AG04449 (cell line): ENCODE results near the gene RNF13.

ENCODE experiments used
- CTCF ChIA-PET: fragments of 350-600 bp; formaldehyde crosslinking; extraction: SDS; loops from one replicate; lab custom pipeline; 2021; ENCODE audit warnings: antibody characterized with exemption; lab: Yijun Ruan, JAX
- POLR2A ChIA-PET: fragments of 400-600, 350-600 bp; formaldehyde crosslinking; extraction: SDS; loops from one replicate; lab custom pipeline; 2020; ENCODE audit warnings: antibody characterized with exemption, inconsistent platforms; lab: Yijun Ruan, JAX
- DNase-seq: peaks from one replicate; pipeline ENCODE4 v3.0.0-alpha.2; 2010; ENCODE audit warnings: low read depth, low spot score
- H3K4me3 ChIP-seq: 2 replicates; pipeline ENCODE4 v1.5.1; 2011; ENCODE audit warnings: low read depth, mild to moderate bottlenecking, control low read depth, low read length
- CTCF ChIP-seq: IDR thresholded peaks from one replicate; pipeline ENCODE4 v1.5.1; 2011; ENCODE audit warnings: mild to moderate bottlenecking, moderate library complexity, low read length, control low read depth, inconsistent platforms; ENCODE audit not compliant: insufficient read depth; ENCODE audit errors: missing control alignments

RNF13 gene

DNA sequence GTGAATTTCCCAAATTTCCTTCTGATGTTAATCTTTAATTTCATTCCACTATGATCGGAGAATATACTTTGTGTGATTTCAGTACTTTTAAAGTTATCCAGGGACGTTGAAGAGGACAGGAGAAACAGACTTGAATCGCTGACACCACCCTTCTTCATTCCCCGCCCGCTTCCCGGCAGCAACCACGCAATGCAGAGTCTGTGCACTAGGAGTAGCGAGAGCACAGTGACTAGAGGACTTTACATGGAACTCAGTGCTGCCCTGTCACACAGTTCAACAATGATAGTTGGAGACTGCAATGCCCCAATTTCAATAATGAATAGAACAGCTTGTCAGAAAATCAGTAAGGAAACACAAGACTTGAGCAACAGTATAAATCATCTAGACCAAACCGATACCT is 73.9 kb downstream of the RNF13 start:
- DNase-seq, result no peak
- TF ChIP-seq CTCF, result no peak
- H3K4me3 ChIP-seq, result no peak overlapping the region
- ChIA-PET CTCF (no interaction called here), POLR2A (no interaction called here)

DNA sequence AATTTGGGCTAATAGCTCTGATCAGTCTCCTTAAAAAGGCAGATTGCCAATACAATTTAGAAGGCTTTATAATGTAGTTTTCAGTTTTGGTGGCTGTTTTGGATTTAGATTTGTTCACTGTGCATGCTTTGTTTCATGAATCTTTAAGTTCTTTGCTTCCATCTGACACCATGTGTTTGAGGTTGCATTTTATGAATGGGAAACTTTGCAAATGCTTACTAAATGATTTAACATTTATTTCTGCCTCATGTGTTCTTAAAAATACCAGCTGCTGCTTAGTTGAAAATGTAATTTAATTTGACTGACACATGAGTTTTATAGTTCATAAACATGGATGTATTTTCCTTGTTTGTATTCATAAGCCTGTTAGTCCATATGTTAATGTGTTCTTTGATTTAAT is 78.6 kb downstream of the RNF13 start:
- ChIA-PET POLR2A (no interaction called here), CTCF (interaction anchor here (0.8 to 4.6 kb wide), 2 partner anchors 12 to 16 kb away, joined by 4 to 39 read pairs; no protein-coding TSS in a partner anchor)
- TF ChIP-seq CTCF, result no peak
- no peak overlapping the region for H3K4me3 ChIP-seq
- no peak for DNase-seq

GRCh38 chr3:149892371-149892770 is 79.4 kb downstream of the RNF13 start:
- POLR2A ChIA-PET, result no interaction called here
- DNase-seq, result no peak
- no peak for TF ChIP-seq CTCF
- CTCF ChIA-PET, result interaction anchor here (0.8 to 4.6 kb wide), 5 partner anchors 10 to 17 kb away, joined by 3 to 39 read pairs (median 4); no protein-coding TSS in a partner anchor
- no peak overlapping the region for H3K4me3 ChIP-seq

DNA sequence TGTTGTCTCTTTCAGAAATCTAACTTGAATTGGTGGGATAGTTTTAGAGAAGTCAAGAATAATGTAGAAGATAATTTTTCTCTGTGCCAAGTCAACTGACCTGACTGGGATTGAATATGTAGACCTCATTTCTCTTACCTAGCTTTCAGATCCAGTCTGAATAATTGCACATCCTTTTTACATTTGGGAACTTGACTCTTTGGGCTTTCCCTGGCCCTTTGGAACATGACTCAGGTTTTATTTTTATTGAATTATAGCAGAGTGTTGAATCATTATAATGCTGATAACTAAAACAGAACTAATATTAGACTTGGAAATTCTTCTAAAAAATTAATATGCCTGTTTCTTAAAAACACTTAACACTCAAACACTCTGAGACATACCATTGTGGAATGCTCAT is 81.2 kb downstream of the RNF13 start:
- CTCF ChIA-PET, result interaction anchor here (1.0 to 3.1 kb wide), 3 partner anchors 14 to 16 kb away, joined by 3 to 13 read pairs (median 11); no protein-coding TSS in a partner anchor
- no peak overlapping the region for H3K4me3 ChIP-seq
- no peak for TF ChIP-seq CTCF
- POLR2A ChIA-PET, result no interaction called here
- DNase-seq, result no peak

DNA sequence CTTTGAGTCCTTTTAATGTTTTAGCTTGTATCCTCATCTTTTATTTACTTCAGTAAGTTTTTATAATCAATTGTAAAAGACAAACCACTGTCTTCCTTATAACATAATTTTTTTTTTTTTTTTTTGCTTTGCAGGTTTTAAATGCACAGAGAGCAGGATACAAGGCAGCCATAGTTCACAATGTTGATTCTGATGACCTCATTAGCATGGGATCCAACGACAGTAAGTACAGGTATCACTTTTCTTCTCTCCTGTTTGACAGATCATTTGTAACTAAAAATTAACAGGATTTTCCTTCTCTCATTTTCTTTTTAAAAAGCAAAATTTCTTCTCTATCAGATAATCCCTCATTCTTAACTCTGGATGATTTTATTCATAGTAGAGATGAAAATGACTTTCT is 82.3 kb downstream of the RNF13 start:
- ChIA-PET POLR2A (no interaction called here), CTCF (interaction anchor here (0.7 to 3.1 kb wide), 5 partner anchors 12 to 325 kb away, joined by 3 to 11 read pairs (median 4); no protein-coding TSS in a partner anchor)
- no peak for DNase-seq
- no peak for TF ChIP-seq CTCF
- H3K4me3 ChIP-seq, result no peak overlapping the region

DNA sequence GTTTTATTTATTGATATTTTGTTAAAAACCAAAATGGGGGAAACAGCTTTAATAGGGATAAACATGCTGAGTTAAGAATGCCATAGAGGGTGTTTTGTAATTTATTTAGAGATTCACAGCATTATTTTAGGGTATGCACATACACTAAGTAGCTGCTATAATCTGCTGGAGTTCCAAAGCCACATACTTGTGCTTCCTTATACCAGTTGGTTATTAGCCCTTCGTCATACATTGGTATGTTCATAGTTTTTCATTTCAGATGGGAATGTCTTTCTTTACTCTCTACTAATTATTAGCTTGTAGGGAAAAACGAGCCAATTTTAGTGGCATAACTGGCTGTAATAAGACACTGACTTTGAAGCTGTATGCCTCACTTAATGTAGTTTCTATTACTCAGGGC is 82.8 kb downstream of the RNF13 start:
- ChIA-PET CTCF (interaction anchor here (0.9 to 3.1 kb wide), 4 partner anchors 11 to 325 kb away, joined by 3 to 11 read pairs (median 4); no protein-coding TSS in a partner anchor), POLR2A (no interaction called here)
- no peak for DNase-seq
- no peak overlapping the region for H3K4me3 ChIP-seq
- no peak for TF ChIP-seq CTCF
